Esophagus muscularis mucosa (tissue), 4 donors: ENCODE data around the gene REEP6.
"Not testable (repeated sequence)": the region's sequence is repeated elsewhere in the genome, so short reads cannot be mapped to it uniquely, and the experiment has no call there.

ENCODE experiments used
- EP300 ChIP-seq: sonication (generic); formaldehyde crosslinking; IDR thresholded peaks from one replicate; pipeline ENCODE4 v1.6.1; 2017; ENCODE audit warnings: antibody characterized with exemption
- POLR2A ChIP-seq: fragments of 450-650 bp; IDR thresholded peaks from one replicate; pipeline ENCODE4 v1.6.1; 2017; ENCODE audit warnings: antibody characterized with exemption, moderate library complexity, mild to moderate bottlenecking, low read depth
- POLR2AphosphoS5 ChIP-seq, 2 donors: sonication (generic); formaldehyde crosslinking; IDR thresholded peaks; one replicate each; pipeline ENCODE4 v1.6.1; 2017; ENCODE audit warnings: antibody characterized with exemption in 2 of 2
- TF ChIP-seq, protein P1 (sequence below), 3 experiments: fragments of 200-600 bp in 2 of 3; fragments of 450-650 bp in 1 of 3; sonication (generic) in 2 of 3; IDR thresholded peaks; one replicate each; pipeline ENCODE4 v1.5.1; 2017 to 2019; ENCODE audit warnings: antibody characterized with exemption in 3 of 3, mild to moderate bottlenecking in 2 of 3, moderate library complexity in 1 of 3

DNA sequence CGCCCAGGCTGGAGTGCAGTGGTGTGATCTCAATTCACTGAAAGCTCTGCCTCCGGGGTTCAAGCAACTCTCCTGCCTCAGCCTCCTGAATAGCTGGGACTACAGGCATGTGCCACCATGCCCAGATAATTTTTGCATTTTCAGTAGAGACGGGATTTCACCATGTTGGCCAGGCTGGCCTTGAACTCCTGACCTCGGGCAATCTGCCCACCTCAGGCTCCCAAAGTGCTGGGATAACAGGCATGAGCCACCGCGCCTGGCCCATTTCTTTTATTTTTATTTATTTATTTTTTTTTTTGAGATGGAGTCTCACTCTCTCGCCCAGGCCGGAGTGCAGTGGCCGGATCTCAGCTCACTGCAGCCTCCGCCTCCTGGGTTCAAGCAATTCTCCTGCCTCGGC is 48.8 kb downstream of the REEP6 start:
- TF ChIP-seq, protein P1, sequence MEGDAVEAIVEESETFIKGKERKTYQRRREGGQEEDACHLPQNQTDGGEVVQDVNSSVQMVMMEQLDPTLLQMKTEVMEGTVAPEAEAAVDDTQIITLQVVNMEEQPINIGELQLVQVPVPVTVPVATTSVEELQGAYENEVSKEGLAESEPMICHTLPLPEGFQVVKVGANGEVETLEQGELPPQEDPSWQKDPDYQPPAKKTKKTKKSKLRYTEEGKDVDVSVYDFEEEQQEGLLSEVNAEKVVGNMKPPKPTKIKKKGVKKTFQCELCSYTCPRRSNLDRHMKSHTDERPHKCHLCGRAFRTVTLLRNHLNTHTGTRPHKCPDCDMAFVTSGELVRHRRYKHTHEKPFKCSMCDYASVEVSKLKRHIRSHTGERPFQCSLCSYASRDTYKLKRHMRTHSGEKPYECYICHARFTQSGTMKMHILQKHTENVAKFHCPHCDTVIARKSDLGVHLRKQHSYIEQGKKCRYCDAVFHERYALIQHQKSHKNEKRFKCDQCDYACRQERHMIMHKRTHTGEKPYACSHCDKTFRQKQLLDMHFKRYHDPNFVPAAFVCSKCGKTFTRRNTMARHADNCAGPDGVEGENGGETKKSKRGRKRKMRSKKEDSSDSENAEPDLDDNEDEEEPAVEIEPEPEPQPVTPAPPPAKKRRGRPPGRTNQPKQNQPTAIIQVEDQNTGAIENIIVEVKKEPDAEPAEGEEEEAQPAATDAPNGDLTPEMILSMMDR (IDR thresholded peaks at IDR 0.05): not testable (repeated sequence)
- TF ChIP-seq EP300; POLR2A; POLR2AphosphoS5 (IDR thresholded peaks at IDR 0.05): not testable (repeated sequence)
